DND-41 (cell line): ENCODE measurements around the gene LINGO3.

Experiments
- ATAC-seq: fragments of 200-7000 bp; cut with Tn5 transposase; 3 replicates; pipeline ENCODE4 v1.9.1; 2021; ENCODE audit warnings: low read depth; ENCODE audit not compliant: insufficient read depth
- DNase-seq: peaks from one replicate; pipeline ENCODE4 v3.0.0-alpha.2; 2020
- H2AFZ ChIP-seq: 2 replicates; pipeline ENCODE4 v1.6.0; 2012; ENCODE audit warnings: low read depth, low read length
- H3K27ac ChIP-seq: 2 replicates; pipeline ENCODE4 v1.5.1; 2012; ENCODE audit warnings: low read length, inconsistent platforms
- H3K27me3 ChIP-seq: fragments of 200-600 bp; sonication (generic); 2 replicates; pipeline ENCODE4 v1.6.0; 2012; ENCODE audit warnings: low read length, mild to moderate bottlenecking, inconsistent platforms; ENCODE audit not compliant: insufficient read depth, poor library complexity
- H3K36me3 ChIP-seq: 2 replicates; pipeline ENCODE4 v1.5.1; 2012; ENCODE audit warnings: low read length, inconsistent platforms; ENCODE audit not compliant: insufficient read depth
- H3K4me1 ChIP-seq: 2 replicates; pipeline ENCODE4 v1.5.1; 2012; ENCODE audit warnings: mild to moderate bottlenecking, low read length; ENCODE audit not compliant: insufficient read depth
- H3K4me2 ChIP-seq: 2 replicates; pipeline ENCODE4 v1.6.0; 2012; ENCODE audit warnings: mild to moderate bottlenecking, moderate library complexity, low read length, inconsistent platforms; ENCODE audit not compliant: insufficient read depth
- H3K4me3 ChIP-seq, 2 experiments: fragments of 200-600 bp in 1 of 2; shearing (Covaris generic) in 1 of 2; 2 replicates each; pipeline ENCODE4 v1.5.1; 2012 to 2016; ENCODE audit warnings: inconsistent platforms in 2 of 2, low read length in 2 of 2, mild to moderate bottlenecking in 2 of 2, low read depth in 1 of 2, moderate library complexity in 1 of 2
- H3K79me2 ChIP-seq: 2 replicates; pipeline ENCODE4 v1.6.0; 2012; ENCODE audit warnings: low read length, inconsistent platforms; ENCODE audit not compliant: insufficient read depth
- H3K9ac ChIP-seq: 2 replicates; pipeline ENCODE4 v1.6.0; 2012; ENCODE audit warnings: low read depth, mild to moderate bottlenecking, inconsistent platforms, low read length, moderate library complexity
- H3K9me3 ChIP-seq: 2 replicates; pipeline ENCODE4 v1.5.1; 2012; ENCODE audit warnings: low read length, moderate library complexity, mild to moderate bottlenecking, inconsistent platforms; ENCODE audit not compliant: insufficient read depth, severe bottlenecking
- H4K20me1 ChIP-seq: 2 replicates; pipeline ENCODE4 v1.6.0; 2012; ENCODE audit warnings: low read length; ENCODE audit not compliant: insufficient read depth
- CTCF ChIP-seq: IDR thresholded peaks from 2 replicates; pipeline ENCODE4 v1.5.1; 2012; ENCODE audit warnings: borderline replicate concordance, low read length, moderate library complexity, mild to moderate bottlenecking; ENCODE audit not compliant: poor library complexity, severe bottlenecking; ENCODE audit errors: extremely low read depth
- EZH2 ChIP-seq: IDR thresholded peaks from 3 replicates; pipeline ENCODE4 v1.6.1; 2012; ENCODE audit warnings: borderline replicate concordance, low read depth, mild to moderate bottlenecking, moderate library complexity, low read length, inconsistent platforms; ENCODE audit not compliant: severe bottlenecking

Gene LINGO3

GRCh38 chr19:2305452-2306280 lies 2.3 kb downstream of the LINGO3 start:
- H3K27ac ChIP-seq: no peak overlapping the region
- ATAC-seq (no peak), DNase-seq (no peak)
- H2AFZ ChIP-seq: no peak overlapping the region
- H3K27me3 ChIP-seq: no peaks in the 10 kb centered on the region
- no peak overlapping the region for H3K4me2 ChIP-seq
- H3K79me2 ChIP-seq: no peaks in the 10 kb centered on the region
- H3K4me1 ChIP-seq: no peaks in the 10 kb centered on the region
- H3K36me3 ChIP-seq: no peaks in the 10 kb centered on the region
- H3K4me3 ChIP-seq: no peak overlapping the region
- H3K9me3 ChIP-seq: no peaks in the 10 kb centered on the region
- H3K9ac ChIP-seq: no peak overlapping the region
- H4K20me1 ChIP-seq: no peaks in the 10 kb centered on the region
- no peak for TF ChIP-seq EZH2
- no peak for TF ChIP-seq CTCF

GRCh38 chr19:2303211-2303798 lies 4.6 kb downstream of the LINGO3 start:
- Histone ChIP-seq H3K27me3 (no peaks in the 10 kb centered on the region), H3K4me1 (no peaks in the 10 kb centered on the region), H3K9ac (no peak overlapping the region), H3K9me3 (no peaks in the 10 kb centered on the region), H3K79me2 (no peaks in the 10 kb centered on the region), H3K4me3 (no peak overlapping the region), H4K20me1 (no peaks in the 10 kb centered on the region), H3K36me3 (no peaks in the 10 kb centered on the region), H2AFZ (no peak overlapping the region), H3K4me2 (no peak overlapping the region), H3K27ac (no peak overlapping the region)
- TF ChIP-seq EZH2: no peak
- TF ChIP-seq CTCF: no peak
- no peak for DNase-seq
- no peak for ATAC-seq

GRCh38 chr19:2302319-2303210 lies 5.4 kb downstream of the LINGO3 start:
- no peak overlapping the region for H3K4me3 ChIP-seq
- H4K20me1 ChIP-seq: no peaks in the 10 kb centered on the region
- no peak overlapping the region for H3K4me2 ChIP-seq
- H3K79me2 ChIP-seq: no peaks in the 10 kb centered on the region
- DNase-seq (no peak), ATAC-seq (no peak)
- no peak overlapping the region for H2AFZ ChIP-seq
- H3K27me3 ChIP-seq: no peaks in the 10 kb centered on the region
- H3K36me3 ChIP-seq: no peaks in the 10 kb centered on the region
- H3K9ac ChIP-seq: no peak overlapping the region
- H3K27ac ChIP-seq: no peak overlapping the region
- TF ChIP-seq EZH2: no peak
- TF ChIP-seq CTCF: no peak
- H3K4me1 ChIP-seq: no peaks in the 10 kb centered on the region
- no peaks in the 10 kb centered on the region for H3K9me3 ChIP-seq
